SU-DHL-6 (cell line): ENCODE data around the gene AOC2.
"Not testable (repeated sequence)": the region's sequence is repeated elsewhere in the genome, so short reads cannot be mapped to it uniquely, and the experiment has no call there.

Experiments used
- EZH2phosphoT487 ChIP-seq: fragments of 200-600 bp; sonication (generic), shearing (Covaris generic); conservative IDR thresholded peaks from 2 replicates; pipeline ENCODE4 v1.6.1; 2018; ENCODE audit warnings: mild to moderate bottlenecking, antibody characterized with exemption, low read length, moderate library complexity, mixed read lengths
- TF ChIP-seq, protein P1 (sequence below): fragments of 200-600 bp; sonication (generic); IDR thresholded peaks from one replicate; pipeline ENCODE4 v1.5.1; 2017; ENCODE audit warnings: antibody characterized with exemption, mild to moderate bottlenecking, low read length, moderate library complexity; ENCODE audit not compliant: insufficient read depth, poor library complexity, severe bottlenecking

DNA sequence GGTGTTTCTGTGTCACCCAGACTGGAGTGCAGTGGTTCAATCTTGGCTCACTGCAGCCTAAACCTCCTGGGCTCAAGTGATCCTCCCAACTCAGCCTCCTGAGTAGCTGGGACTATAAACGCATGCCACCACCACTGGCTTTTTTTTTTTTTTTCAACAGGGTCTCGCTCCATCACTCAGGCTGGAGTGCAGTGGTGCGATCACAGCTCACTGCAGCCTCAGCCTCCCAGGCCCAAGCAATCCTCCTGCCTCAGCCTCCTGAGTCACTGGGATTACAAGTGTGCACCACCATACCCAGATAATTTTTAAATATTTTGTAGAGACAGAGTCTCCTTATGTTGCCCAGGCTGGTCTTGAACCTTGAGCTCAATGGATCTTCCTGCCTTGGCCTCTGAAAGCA lies 41.4 kb downstream of the AOC2 start:
- not testable (repeated sequence) for TF ChIP-seq EZH2phosphoT487
- TF ChIP-seq, protein P1, sequence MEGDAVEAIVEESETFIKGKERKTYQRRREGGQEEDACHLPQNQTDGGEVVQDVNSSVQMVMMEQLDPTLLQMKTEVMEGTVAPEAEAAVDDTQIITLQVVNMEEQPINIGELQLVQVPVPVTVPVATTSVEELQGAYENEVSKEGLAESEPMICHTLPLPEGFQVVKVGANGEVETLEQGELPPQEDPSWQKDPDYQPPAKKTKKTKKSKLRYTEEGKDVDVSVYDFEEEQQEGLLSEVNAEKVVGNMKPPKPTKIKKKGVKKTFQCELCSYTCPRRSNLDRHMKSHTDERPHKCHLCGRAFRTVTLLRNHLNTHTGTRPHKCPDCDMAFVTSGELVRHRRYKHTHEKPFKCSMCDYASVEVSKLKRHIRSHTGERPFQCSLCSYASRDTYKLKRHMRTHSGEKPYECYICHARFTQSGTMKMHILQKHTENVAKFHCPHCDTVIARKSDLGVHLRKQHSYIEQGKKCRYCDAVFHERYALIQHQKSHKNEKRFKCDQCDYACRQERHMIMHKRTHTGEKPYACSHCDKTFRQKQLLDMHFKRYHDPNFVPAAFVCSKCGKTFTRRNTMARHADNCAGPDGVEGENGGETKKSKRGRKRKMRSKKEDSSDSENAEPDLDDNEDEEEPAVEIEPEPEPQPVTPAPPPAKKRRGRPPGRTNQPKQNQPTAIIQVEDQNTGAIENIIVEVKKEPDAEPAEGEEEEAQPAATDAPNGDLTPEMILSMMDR = not testable (repeated sequence)
